Colonic mucosa (tissue), 4 donors: ENCODE measurements around the gene DUSP23. TPM values are rescaled to one million over a fixed set of nuclear protein-coding genes. Genes with fewer than 3 reads are reported as not detected.

Experiments used
- DNase-seq: peaks from one replicate; pipeline ENCODE4 v3.0.0-alpha.2; 2020
- H3K27ac ChIP-seq: fragments of 200-600 bp; one replicate; pipeline ENCODE4 v1.8.0; 2021
- H3K27me3 ChIP-seq: fragments of 200-600 bp; one replicate; pipeline ENCODE4 v1.8.0; 2021
- H3K36me3 ChIP-seq: fragments of 200-600 bp; one replicate; pipeline ENCODE4 v1.8.0; 2021
- H3K4me1 ChIP-seq: fragments of 200-600 bp; one replicate; pipeline ENCODE4 v1.8.0; 2021; ENCODE audit warnings: mild to moderate bottlenecking
- H3K4me3 ChIP-seq: fragments of 200-600 bp; one replicate; pipeline ENCODE4 v1.8.0; 2021
- H3K9ac ChIP-seq, 2 donors: one replicate each; pipeline ENCODE4 v1.7.0; 2013; ENCODE audit warnings: control low read depth in 2 of 2, low read depth in 2 of 2, low read length in 2 of 2
- H3K9me3 ChIP-seq: fragments of 200-600 bp; one replicate; pipeline ENCODE4 v1.8.0; 2021
- intact Hi-C: fragments of 100-400 bp; cut with DNase I; formaldehyde crosslinking; loops from one replicate; pipeline ENCODE4 v1.14.1; 2022
- total RNA-seq, 2 donors: library from RNA; stranded (reverse); fragmentation: NEBNext Ultra II Directional in 1 of 2; extraction: Animal tissue kit (Norgen Biotek cat#: 25700) in 1 of 2; gene quantifications; one replicate each; pipeline ENCODE4 v1.2.1, GENCODE V29; 2021
- TF ChIP-seq, protein P1 (sequence below): fragments of 200-600 bp; IDR thresholded peaks from one replicate; pipeline ENCODE4 v1.8.0; 2022; ENCODE audit warnings: antibody characterized with exemption, mild to moderate bottlenecking
- donor health status: healthy.
- donor health status: DM: no; HTN: no; CAD: no.
- donor health status: DM: no; HTN: no; CAD: no.

Gene DUSP23
- total RNA-seq, 2 donors from 2014 or later = 43.3 to 50.4 TPM

GRCh38 chr1:159802111-159802510, 21.3 kb downstream of the DUSP23 start, which contains the start of gene FCRL6:
Gene FCRL6, plus strand, starts transcription at chr1:159802360. Its CDS starts 65 bp downstream, at chr1:159802425.
- TF ChIP-seq, protein P1, sequence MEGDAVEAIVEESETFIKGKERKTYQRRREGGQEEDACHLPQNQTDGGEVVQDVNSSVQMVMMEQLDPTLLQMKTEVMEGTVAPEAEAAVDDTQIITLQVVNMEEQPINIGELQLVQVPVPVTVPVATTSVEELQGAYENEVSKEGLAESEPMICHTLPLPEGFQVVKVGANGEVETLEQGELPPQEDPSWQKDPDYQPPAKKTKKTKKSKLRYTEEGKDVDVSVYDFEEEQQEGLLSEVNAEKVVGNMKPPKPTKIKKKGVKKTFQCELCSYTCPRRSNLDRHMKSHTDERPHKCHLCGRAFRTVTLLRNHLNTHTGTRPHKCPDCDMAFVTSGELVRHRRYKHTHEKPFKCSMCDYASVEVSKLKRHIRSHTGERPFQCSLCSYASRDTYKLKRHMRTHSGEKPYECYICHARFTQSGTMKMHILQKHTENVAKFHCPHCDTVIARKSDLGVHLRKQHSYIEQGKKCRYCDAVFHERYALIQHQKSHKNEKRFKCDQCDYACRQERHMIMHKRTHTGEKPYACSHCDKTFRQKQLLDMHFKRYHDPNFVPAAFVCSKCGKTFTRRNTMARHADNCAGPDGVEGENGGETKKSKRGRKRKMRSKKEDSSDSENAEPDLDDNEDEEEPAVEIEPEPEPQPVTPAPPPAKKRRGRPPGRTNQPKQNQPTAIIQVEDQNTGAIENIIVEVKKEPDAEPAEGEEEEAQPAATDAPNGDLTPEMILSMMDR = no peak
- no peaks in the 10 kb centered on the region for H3K36me3 ChIP-seq
- H3K27me3 ChIP-seq = no peaks in the 10 kb centered on the region
- no peaks in the 10 kb centered on the region for H3K9me3 ChIP-seq
- intact Hi-C loops = no loop called here
- H3K9ac ChIP-seq = no peak within 1 kb of the TSS
- DNase-seq = no peak
- no peak within 1 kb of the TSS for H3K4me3 ChIP-seq
- no peak within 1 kb of the TSS for H3K27ac ChIP-seq
- H3K4me1 ChIP-seq = no peaks in the 10 kb centered on the region

GRCh38 chr1:159803956-159804689, 23.4 kb downstream of the DUSP23 start:
- TF ChIP-seq, protein P1 = no peak
- Histone ChIP-seq H3K27me3 (no peaks in the 10 kb centered on the region), H3K27ac (no peak overlapping the region), H3K36me3 (no peaks in the 10 kb centered on the region), H3K9me3 (no peaks in the 10 kb centered on the region), H3K4me3 (no peak overlapping the region), H3K9ac (no peak overlapping the region), H3K4me1 (no peaks in the 10 kb centered on the region)
- DNase-seq = no peak
- intact Hi-C loops = no loop called here

GRCh38 chr1:159804924-159805323, 24.2 kb downstream of the DUSP23 start:
- H3K27ac ChIP-seq = no peak overlapping the region
- H3K9ac ChIP-seq = no peak overlapping the region
- no peaks in the 10 kb centered on the region for H3K4me1 ChIP-seq
- intact Hi-C loops = no loop called here
- TF ChIP-seq, protein P1 = no peak
- no peaks in the 10 kb centered on the region for H3K9me3 ChIP-seq
- DNase-seq = no peak
- no peak overlapping the region for H3K4me3 ChIP-seq
- no peaks in the 10 kb centered on the region for H3K27me3 ChIP-seq
- no peaks in the 10 kb centered on the region for H3K36me3 ChIP-seq

DNA sequence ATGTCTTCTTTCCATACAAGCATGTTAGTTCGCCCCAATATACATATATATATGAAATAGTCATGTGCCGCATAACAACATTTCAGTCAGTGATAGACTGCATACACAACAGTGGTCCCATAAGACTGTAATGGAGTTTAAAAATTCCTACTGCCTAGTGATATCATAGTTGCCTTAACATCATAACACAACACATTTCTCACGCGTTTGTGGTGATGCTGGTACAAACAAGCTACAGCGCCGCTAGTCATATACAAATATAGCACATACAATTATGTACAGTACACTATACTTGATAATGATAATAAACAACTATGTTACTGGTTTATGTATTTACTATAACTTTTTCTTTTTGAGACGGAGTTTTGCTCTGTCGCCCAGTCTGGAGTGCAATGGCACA, 35.2 kb downstream of the DUSP23 start:
- no peak for DNase-seq
- Histone ChIP-seq H3K4me1 (no peaks in the 10 kb centered on the region), H3K27ac (no peak overlapping the region), H3K9me3 (no peaks in the 10 kb centered on the region), H3K4me3 (no peak overlapping the region), H3K9ac (no peak overlapping the region), H3K27me3 (no peaks in the 10 kb centered on the region), H3K36me3 (no peaks in the 10 kb centered on the region)
- TF ChIP-seq, protein P1 = no peak
- intact Hi-C loops = no loop called here

- Histone ChIP-seq H3K4me3 (no peak overlapping the region), H3K9ac (no peak overlapping the region), H3K9me3 (no peaks in the 10 kb centered on the region), H3K27ac (peak overlapping the region; percentile 50), H3K36me3 (no peaks in the 10 kb centered on the region), H3K4me1 (no peaks in the 10 kb centered on the region), H3K27me3 (no peaks in the 10 kb centered on the region)
- intact Hi-C loops = no loop called here
- TF ChIP-seq, protein P1 = no peak
- no peak for DNase-seq
Measured at GRCh38 chr1:159817276-159818041, 36.7 kb downstream of the DUSP23 start.
